IMR-90 (cell line): ENCODE data around the gene FANCG. TPM values are rescaled to one million over a fixed set of nuclear protein-coding genes. Genes with fewer than 3 reads are reported as not detected.

Experiments used
- ATAC-seq: fragments of 200-7000 bp; cut with Tn5 transposase; 2 replicates; pipeline ENCODE4 v1.9.1; 2020; ENCODE audit warnings: low read depth, mild to moderate bottlenecking, moderate library complexity
- BruUV-seq: library from RNA; stranded (reverse); fragments of 400-500 nt; replicated peaks from 2 replicates; lab custom pipeline; 2021; lab: Mats Ljungman, UMichigan
- CTCF ChIA-PET: fragments of 300-600 bp; formaldehyde crosslinking; extraction: SDS; loops from one replicate; lab custom pipeline; 2021; ENCODE audit warnings: antibody characterized with exemption; lab: Yijun Ruan, JAX
- POLR2A ChIA-PET: fragments of 300-600 bp; sonication (Branson Sonifier 250); formaldehyde crosslinking; loops from one replicate; lab custom pipeline; 2022; ENCODE audit warnings: antibody characterized with exemption; ENCODE audit not compliant: unreplicated experiment; lab: Charles Lee
- DNase-seq: peaks from one replicate; pipeline ENCODE4 v3.0.0; 2013
- H2AFZ ChIP-seq: replicated peaks from 2 replicates; pipeline ENCODE3; 2013; ENCODE audit warnings: low read length, mild to moderate bottlenecking; ENCODE audit not compliant: poor library complexity
- H2AK5ac ChIP-seq: 2 replicates; pipeline ENCODE4 v1.6.1; 2013; ENCODE audit warnings: low read depth, low read length, inconsistent platforms
- H2AK9ac ChIP-seq: replicated peaks from 2 replicates; pipeline ENCODE3; 2013; ENCODE audit warnings: mild to moderate bottlenecking, low read depth, low read length, moderate library complexity; ENCODE audit not compliant: poor library complexity
- H2BK120ac ChIP-seq: 2 replicates; pipeline ENCODE4 v1.6.1; 2013; ENCODE audit warnings: low read depth, low read length, inconsistent platforms
- H2BK15ac ChIP-seq: 3 replicates; pipeline ENCODE4 v1.6.1; 2013; ENCODE audit warnings: low read depth, low read length, inconsistent platforms
- H2BK20ac ChIP-seq: 2 replicates; pipeline ENCODE4 v1.6.1; 2013; ENCODE audit warnings: low read depth, mild to moderate bottlenecking, inconsistent platforms, low read length, moderate library complexity
- H2BK5ac ChIP-seq: 2 replicates; pipeline ENCODE4 v1.6.1; 2013; ENCODE audit warnings: mild to moderate bottlenecking, low read depth, low read length, inconsistent platforms; ENCODE audit not compliant: poor library complexity, severe bottlenecking
- H3K14ac ChIP-seq: replicated peaks from 2 replicates; pipeline ENCODE4 v1.6.1; 2013; ENCODE audit warnings: low read depth, low read length, inconsistent platforms
- H3K18ac ChIP-seq: 2 replicates; pipeline ENCODE4 v1.6.1; 2013; ENCODE audit warnings: low read depth, low read length, control low read depth
- H3K23ac ChIP-seq: 2 replicates; pipeline ENCODE4 v1.6.1; 2013; ENCODE audit warnings: low read depth, low read length, inconsistent platforms
- H3K27ac ChIP-seq: 2 replicates; pipeline ENCODE4 v1.5.1; 2013; ENCODE audit warnings: mild to moderate bottlenecking, control low read depth, low read length; ENCODE audit not compliant: insufficient read depth
- H3K27me3 ChIP-seq: 2 replicates; pipeline ENCODE4 v1.6.1; 2013; ENCODE audit warnings: low read length; ENCODE audit not compliant: control insufficient read depth, insufficient read depth
- H3K36me3 ChIP-seq: 2 replicates; pipeline ENCODE4 v1.6.1; 2013; ENCODE audit warnings: low read length, mixed read lengths; ENCODE audit not compliant: control insufficient read depth, insufficient read depth
- H3K4ac ChIP-seq: 2 replicates; pipeline ENCODE4 v1.6.1; 2013; ENCODE audit warnings: low read depth, low read length, inconsistent platforms
- H3K4me1 ChIP-seq: 2 replicates; pipeline ENCODE4 v1.6.1; 2013; ENCODE audit warnings: low read length, mixed read lengths; ENCODE audit not compliant: control insufficient read depth, insufficient read depth
- H3K4me2 ChIP-seq: 2 replicates; pipeline ENCODE4 v1.6.1; 2013; ENCODE audit warnings: low read depth, mild to moderate bottlenecking, control low read depth, low read length, moderate library complexity
- H3K4me3 ChIP-seq: 2 replicates; pipeline ENCODE4 v1.5.1; 2013; ENCODE audit warnings: low read depth, mild to moderate bottlenecking, control low read depth, low read length, moderate library complexity; ENCODE audit not compliant: insufficient read depth
- H3K56ac ChIP-seq: 2 replicates; pipeline ENCODE4 v1.6.1; 2013; ENCODE audit warnings: low read length, inconsistent platforms; ENCODE audit not compliant: insufficient read depth; ENCODE audit errors: extremely low read depth
- H3K79me1 ChIP-seq, 2 experiments: 2 replicates each; pipeline ENCODE4 v1.6.1; 2013; ENCODE audit warnings: low read length in 2 of 2, inconsistent platforms in 1 of 2, low read depth in 1 of 2
- H3K9ac ChIP-seq: 2 replicates; pipeline ENCODE4 v1.6.1; 2013; ENCODE audit warnings: low read depth, low read length, control low read depth
- H3K9me1 ChIP-seq: 2 replicates; pipeline ENCODE4 v1.6.1; 2013; ENCODE audit warnings: low read length, inconsistent platforms; ENCODE audit not compliant: insufficient read depth
- H3K9me3 ChIP-seq: 2 replicates; pipeline ENCODE4 v1.6.1; 2013; ENCODE audit warnings: low read length; ENCODE audit not compliant: control insufficient read depth, insufficient read depth
- H4K20me1 ChIP-seq: 2 replicates; pipeline ENCODE4 v1.6.1; 2013; ENCODE audit warnings: low read length, inconsistent platforms; ENCODE audit not compliant: insufficient read depth
- H4K5ac ChIP-seq: 2 replicates; pipeline ENCODE4 v1.6.1; 2013; ENCODE audit warnings: mild to moderate bottlenecking, low read depth, low read length, control low read depth
- H4K8ac ChIP-seq, 2 experiments: 2 replicates each; pipeline ENCODE4 v1.6.1; 2013; ENCODE audit warnings: low read depth in 2 of 2, low read length in 2 of 2, control low read depth in 1 of 2, inconsistent platforms in 1 of 2
- H4K91ac ChIP-seq: 2 replicates; pipeline ENCODE4 v1.6.1; 2013; ENCODE audit warnings: low read depth, low read length, inconsistent platforms; ENCODE audit not compliant: insufficient read depth
- MAZ ChIP-seq: IDR thresholded peaks from 2 replicates; pipeline ENCODE4 v1.6.1; 2012; ENCODE audit warnings: low read depth, mild to moderate bottlenecking, low read length, improper control_type of control experiment, moderate library complexity, borderline replicate concordance
- WGBS, 2 experiments: methylation state at CpG; one replicate each; pipeline versions ENCODE4 v1.1.5 to v1.1.7; 2013; ENCODE audit warnings: missing lambda C conversion rate in 2 of 2; ENCODE audit not compliant: insufficient read length in 1 of 2; ENCODE audit errors: extremely low coverage in 2 of 2; 5-methylcytosine and 5-hydroxymethylcytosine counted together
- dilution Hi-C: fragments of 300-500 bp; cut with HindIII; formaldehyde crosslinking; loops from one replicate; pipeline ENCODE4 v1.14.3; 2018; ENCODE audit warnings: low sequenced_read_pairs; ENCODE audit not compliant: unreplicated experiment
- in situ Hi-C: fragments of 300-500 bp; cut with MboI; formaldehyde crosslinking; loops from 3 replicates; pipeline ENCODE4 v1.14.3; 2019; ENCODE audit warnings: low sequenced_read_pairs, inconsistent platforms, mixed read lengths
- intact Hi-C: fragments of 100-400 bp; cut with micrococcal nuclease; formaldehyde crosslinking; loops from 2 replicates; pipeline ENCODE4 v1.10.0; 2022
- polyA plus RNA-seq, 3 experiments: library from polyadenylated mRNA; depleted of rRNA; stranded (reverse); fragments of >200 nt; gene quantifications; 2 replicates each; pipeline ENCODE4 v1.2.3, GENCODE V29; 2012; ENCODE audit warnings: low replicate concordance in 1 of 3
- total RNA-seq: library from RNA; depleted of rRNA; stranded (reverse); fragments of >200 nt; gene quantifications from 2 replicates; pipeline ENCODE4 v1.2.3, GENCODE V29; 2012

The FANCG gene
- total and polyA plus RNA-seq, 2 of the 4 experiments (the other 2 are of a cell fraction) = 16.1 to 19.3 TPM

GRCh38 chr9:35089434-35089833 is 9.7 kb upstream of the FANCG start:
- no peak overlapping the region for H3K4me3 ChIP-seq
- intact Hi-C loops (no loop called here), in situ Hi-C loops (no loop called here), dilution Hi-C loops (no loop called here)
- DNase-seq (no peak), ATAC-seq (no peak)
- no peak overlapping the region for H4K8ac ChIP-seq
- peaks cover 48% of the 10 kb centered on the region for H3K36me3 ChIP-seq
- H2AFZ ChIP-seq = no peak overlapping the region
- no CpG with 5 or more reads among the region's 2 CpGs for WGBS, 2 experiments
- H2BK120ac ChIP-seq = no peak overlapping the region
- no peak overlapping the region for H3K9ac ChIP-seq
- H2AK5ac ChIP-seq = no peak overlapping the region
- no peaks in the 10 kb centered on the region for H3K4me1 ChIP-seq
- peaks cover 0 to 4% of the 10 kb centered on the region in 2 experiments; a peak in 1 of 4 replicates for H3K79me1 ChIP-seq
- no peak overlapping the region for H3K14ac ChIP-seq
- no peak overlapping the region for H2BK5ac ChIP-seq
- TF ChIP-seq MAZ = no peak
- no peak overlapping the region for H4K91ac ChIP-seq
- ChIA-PET CTCF (no interaction called here), POLR2A (no interaction called here)
- H3K9me3 ChIP-seq = no peaks in the 10 kb centered on the region
- H3K4ac ChIP-seq = no peak overlapping the region
- H3K18ac ChIP-seq = no peak overlapping the region
- no TSS peak for BruUV-seq
- no peaks in the 10 kb centered on the region for H3K27me3 ChIP-seq
- no peak overlapping the region for H3K4me2 ChIP-seq
- H3K27ac ChIP-seq = no peak overlapping the region
- H2BK20ac ChIP-seq = no peak overlapping the region
- no peaks in the 10 kb centered on the region for H4K20me1 ChIP-seq
- no peaks in the 10 kb centered on the region for H3K9me1 ChIP-seq
- H4K5ac ChIP-seq = no peak overlapping the region
- no peak overlapping the region for H2AK9ac ChIP-seq
- H3K56ac ChIP-seq = no peak overlapping the region
- H3K23ac ChIP-seq = no peak overlapping the region
- no peak overlapping the region for H2BK15ac ChIP-seq
